ENCODE results near the gene SSNA1. TPM values are rescaled to one million over a fixed set of nuclear protein-coding genes. Genes with fewer than 3 reads are reported as not detected.

SSNA1 gene
- total RNA-seq, 1 donor from 2014 or later, result 73.7 TPM

GRCh38 chr9:137191245-137191644 lies 2.8 kb downstream of the SSNA1 start:
- DNase-seq (no peak), ATAC-seq (ENCODE audit: poor library complexity) (no peak)
- intact Hi-C loops (cut with DNase I), result loop anchor here (5.0 kb wide), 1 partner anchor 36 kb away; the partner anchor contains the start of genes CYSRT1 and RNF224

GRCh38 chr9:137191691-137192447 lies 3.4 kb downstream of the SSNA1 start:
- ATAC-seq (ENCODE audit: poor library complexity), result no peak
- intact Hi-C loops (cut with DNase I), result loop anchor here (5.0 kb wide), 1 partner anchor 35 kb away; the partner anchor contains the start of genes CYSRT1 and RNF224
- DNase-seq, result no peak

GRCh38 chr9:137192448-137192780 lies 3.9 kb downstream of the SSNA1 start:
- intact Hi-C loops (cut with DNase I), result loop anchor here (5.0 kb wide), 1 partner anchor 35 kb away; the partner anchor contains the start of genes CYSRT1 and RNF224
- ATAC-seq (ENCODE audit: poor library complexity) (no peak), DNase-seq (no peak)

GRCh38 chr9:137192859-137193258 lies 4.4 kb downstream of the SSNA1 start:
- no peak for DNase-seq
- no peak for ATAC-seq (ENCODE audit: poor library complexity)
- intact Hi-C loops (cut with DNase I), result loop anchor here (5.0 kb wide), 1 partner anchor 34 kb away; the partner anchor contains the start of genes CYSRT1 and RNF224

GRCh38 chr9:137193771-137194170 lies 5.3 kb downstream of the SSNA1 start:
- intact Hi-C loops (cut with DNase I), result loop anchor here (5.0 kb wide), 1 partner anchor 34 kb away; the partner anchor contains the start of genes CYSRT1 and RNF224
- DNase-seq, result no peak
- no peak for ATAC-seq (ENCODE audit: poor library complexity)

GRCh38 chr9:137194388-137194787 lies 5.9 kb downstream of the SSNA1 start:
- DNase-seq, result peak; percentile 88
- peak; percentile 79 for ATAC-seq (ENCODE audit: poor library complexity)
- intact Hi-C loops (cut with DNase I), result loop anchor here (5.0 kb wide), 1 partner anchor 33 kb away; the partner anchor contains the start of genes CYSRT1 and RNF224

- ATAC-seq (ENCODE audit: poor library complexity), result no peak
- intact Hi-C loops (cut with DNase I), result loop anchor here (5.0 kb wide), 1 partner anchor 32 kb away; the partner anchor contains the start of genes CYSRT1 and RNF224
- no peak for DNase-seq
These were observed 6.4 kb downstream of the SSNA1 start for GRCh38 chr9:137194909-137195308.

- intact Hi-C loops (cut with DNase I), result no loop called here
- DNase-seq, result no peak
- peak; percentile 3 for ATAC-seq (ENCODE audit: poor library complexity)
These were observed 7.2 kb downstream of the SSNA1 start for GRCh38 chr9:137195525-137196220.

- ATAC-seq (ENCODE audit: poor library complexity), result no peak
These were observed 9.8 kb downstream of the SSNA1 start for GRCh38 chr9:137198051-137198901.

GRCh38 chr9:137198902-137199283 lies 10.4 kb downstream of the SSNA1 start:
- DNase-seq, result no peak
- intact Hi-C loops (cut with DNase I), result no loop called here
- ATAC-seq (ENCODE audit: poor library complexity), result no peak

More at GRCh38 chr9:137198051-137198901, 9.8 kb downstream of the SSNA1 start:
- no peak for DNase-seq
- intact Hi-C loops (cut with DNase I), result no loop called here

- intact Hi-C loops (cut with DNase I), result no loop called here
- ATAC-seq (ENCODE audit: poor library complexity) (no peak), DNase-seq (no peak)
These were observed 11.1 kb downstream of the SSNA1 start for GRCh38 chr9:137199411-137200121.

GRCh38 chr9:137200311-137201204 lies 12.1 kb downstream of the SSNA1 start, which contains the start of gene TPRN:
TPRN (minus strand) TSS chr9:137200741; CDS start chr9:137200711, 30 bp downstream.
- DNase-seq (peak; percentile 100), ATAC-seq (ENCODE audit: poor library complexity) (peak; percentile 95)
- intact Hi-C loops (cut with DNase I), result no loop called here

- intact Hi-C loops (cut with DNase I), result no loop called here
- DNase-seq (no peak), ATAC-seq (ENCODE audit: poor library complexity) (no peak)
These were observed 12.9 kb downstream of the SSNA1 start for GRCh38 chr9:137201205-137201868.

- no peak for DNase-seq
- intact Hi-C loops (cut with DNase I), result no loop called here
These were observed 14.5 kb downstream of the SSNA1 start for GRCh38 chr9:137202966-137203365.

GRCh38 chr9:137204731-137205125 lies 16.3 kb downstream of the SSNA1 start:
- no peak for DNase-seq
- intact Hi-C loops (cut with DNase I), result no loop called here
- no peak for ATAC-seq (ENCODE audit: poor library complexity)

More at GRCh38 chr9:137202966-137203365, 14.5 kb downstream of the SSNA1 start:
- ATAC-seq (ENCODE audit: poor library complexity), result no peak

Measured in Right ventricle myocardium superior (tissue), 1 donor.